Measurements from ENCODE around the gene LIM2. TPM values are rescaled to one million over a fixed set of nuclear protein-coding genes. Genes with fewer than 3 reads are reported as not detected.

LIM2 gene
- total RNA-seq, 1 donor from 2014 or later = not detected

Other genes with a start within 250 kb of the LIM2 start
- 0.70 TPM for gene SIGLEC7, start 245.7 kb downstream of the LIM2 start, total RNA-seq
- 1.4 TPM for gene CD33, start 162.9 kb downstream of the LIM2 start, total RNA-seq
- gene SIGLECL1, start 136.9 kb downstream of the LIM2 start, total RNA-seq = not detected
- not detected for gene IGLON5, start 76.3 kb downstream of the LIM2 start, total RNA-seq
- 0.86 TPM for gene VSIG10L, start 45.8 kb downstream of the LIM2 start, total RNA-seq
- gene ETFB, start 21.6 kb downstream of the LIM2 start, total RNA-seq = 180 TPM
- gene CLDND2, start 19.0 kb downstream of the LIM2 start, total RNA-seq = 1.0 TPM
- 3.6 TPM for gene NKG7, start 15.3 kb downstream of the LIM2 start, total RNA-seq
- gene C19orf84, start 2.6 kb upstream of the LIM2 start, total RNA-seq = not detected
- 0.30 TPM for gene SIGLEC10, start 29.7 kb upstream of the LIM2 start, total RNA-seq
- not detected for gene SIGLEC8, start 70.5 kb upstream of the LIM2 start, total RNA-seq
- not detected for gene CEACAM18, start 90.6 kb upstream of the LIM2 start, total RNA-seq
- not detected for gene SIGLEC12, start 113.8 kb upstream of the LIM2 start, total RNA-seq
- gene SIGLEC6, start 143.7 kb upstream of the LIM2 start, total RNA-seq = 0.22 TPM
- gene ZNF175, start 183.3 kb upstream of the LIM2 start, total RNA-seq = 7.8 TPM
- gene SIGLEC5, start 242.4 kb upstream of the LIM2 start, total RNA-seq = 0.94 TPM

All from cardiac septum (tissue), 1 donor.